ENCODE data around the gene C10orf71.

Gene C10orf71, protein sequence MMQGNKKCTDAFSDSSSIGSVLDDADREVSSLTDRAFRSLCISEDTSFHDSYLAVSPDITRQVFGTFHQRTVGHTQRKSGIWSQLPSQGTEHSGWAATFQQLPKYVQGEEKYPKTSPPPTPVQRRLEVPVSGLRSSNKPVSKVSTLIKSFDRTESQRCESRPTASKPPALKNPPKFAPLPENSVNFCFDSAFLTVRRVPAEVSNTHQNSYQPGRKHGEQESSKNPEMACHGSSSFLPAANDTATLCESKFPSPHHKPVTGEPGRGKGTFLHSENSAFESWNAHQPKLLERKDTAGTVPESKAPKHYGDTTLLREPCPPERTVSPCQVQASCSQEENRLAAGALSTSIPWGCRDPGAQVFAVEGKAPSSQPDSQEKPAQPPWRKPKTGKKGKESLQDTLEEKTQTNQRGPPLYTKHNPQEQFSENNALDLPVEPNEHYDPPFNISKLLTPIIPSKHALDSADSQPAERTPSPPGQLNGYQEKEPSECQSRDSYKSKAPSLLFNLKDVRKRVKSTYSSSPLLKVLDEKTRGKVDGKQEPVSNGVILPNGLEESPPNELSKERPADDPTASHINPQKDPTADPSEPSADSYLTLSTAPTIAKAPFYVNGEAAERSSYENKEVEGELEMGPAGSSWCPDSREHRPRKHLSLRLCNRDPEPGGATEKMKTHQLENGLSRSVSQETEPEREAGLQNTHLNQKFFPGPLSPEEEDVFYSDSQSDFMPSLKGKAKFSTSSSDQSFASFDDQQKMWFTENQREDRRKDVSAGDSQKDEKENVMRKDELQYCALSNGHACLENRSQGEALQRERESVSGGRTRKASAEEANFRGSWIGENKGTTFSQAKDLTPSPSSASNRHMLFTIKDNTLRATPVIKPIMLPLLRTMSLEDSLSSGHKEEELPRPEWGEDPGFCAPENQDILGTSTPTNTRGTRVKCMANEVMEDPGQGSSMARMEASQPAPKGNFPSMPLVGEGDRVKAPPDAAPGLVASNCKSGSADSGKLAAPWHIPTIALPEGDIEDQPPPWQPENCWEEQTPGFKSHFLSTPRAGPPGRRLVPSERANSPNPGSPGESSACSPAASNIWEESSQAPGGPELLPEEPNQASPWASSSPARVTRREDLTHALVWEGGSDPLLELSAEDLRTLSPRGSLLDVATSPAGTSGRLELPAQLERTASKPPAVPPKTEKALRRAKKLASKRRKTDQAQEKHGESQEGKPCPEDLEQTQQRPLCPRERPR (N-terminal part only)

DNA sequence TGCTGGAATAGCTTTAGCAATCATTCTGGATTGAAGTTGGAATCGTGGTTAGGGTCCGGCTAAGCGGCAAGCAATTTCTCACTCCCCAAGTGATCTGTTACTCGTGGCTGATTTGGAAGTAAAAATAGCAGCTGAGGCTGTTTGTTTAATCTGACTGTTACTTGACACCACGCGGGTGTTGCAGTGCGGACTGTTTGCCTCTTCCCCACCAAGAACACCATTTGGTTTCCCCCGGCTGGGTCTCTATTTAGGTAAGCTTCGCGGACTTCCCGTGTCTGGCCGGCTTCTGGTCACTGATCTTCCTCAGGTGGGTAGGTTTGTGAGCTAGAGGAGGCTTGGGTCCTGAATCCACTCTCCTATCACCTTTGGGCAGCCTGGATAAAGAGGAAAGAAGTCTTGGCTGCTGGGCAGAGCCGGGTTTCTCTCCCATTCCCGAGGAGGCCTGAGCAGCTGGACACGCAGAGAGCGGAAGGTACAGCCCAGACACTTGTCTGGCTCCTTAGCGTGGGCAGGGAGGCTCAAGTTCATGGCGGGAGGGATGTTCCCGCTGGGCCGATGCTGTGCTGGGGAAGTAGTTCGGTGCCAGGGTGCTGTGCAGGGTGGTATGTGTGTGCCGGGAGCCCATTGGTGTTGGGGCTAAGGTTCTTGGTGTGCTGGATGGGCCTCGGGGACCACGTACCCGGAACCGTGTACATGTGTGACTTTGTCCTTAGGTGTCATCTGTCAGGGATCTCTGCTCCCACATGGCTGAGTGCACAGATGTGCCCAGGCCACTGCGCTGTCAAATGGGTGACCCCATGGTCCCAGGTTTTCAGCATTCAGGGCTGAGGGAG lies at the start of gene C10orf71:
TSS of gene C10orf71 (plus strand) at position 188 of the 833 bp plus-strand sequence. CDS start 23,376 bp downstream, outside the sequence.
- H3K27ac ChIP-seq (ENCODE audit: low read length), result no peak within 1 kb of the TSS
- peaks cover 11% of the 10 kb centered on the region for H3K27me3 ChIP-seq (ENCODE audit: insufficient read depth, low read length)
- H3K9me3 ChIP-seq (ENCODE audit: insufficient read depth, low read depth, low read length), result no peaks in the 10 kb centered on the region
- no peaks in the 10 kb centered on the region for H3K36me3 ChIP-seq (ENCODE audit: insufficient read depth, low read depth, low read length)
- no peak within 1 kb of the TSS for H3K4me3 ChIP-seq (ENCODE audit: low read length)
- H3K9ac ChIP-seq (ENCODE audit: low read depth, low read length), result no peak within 1 kb of the TSS
- H3K4me1 ChIP-seq (ENCODE audit: insufficient read depth, low read length), result peaks cover 20% of the 10 kb centered on the region; the same call in 1 of the 2 replicates

DNA sequence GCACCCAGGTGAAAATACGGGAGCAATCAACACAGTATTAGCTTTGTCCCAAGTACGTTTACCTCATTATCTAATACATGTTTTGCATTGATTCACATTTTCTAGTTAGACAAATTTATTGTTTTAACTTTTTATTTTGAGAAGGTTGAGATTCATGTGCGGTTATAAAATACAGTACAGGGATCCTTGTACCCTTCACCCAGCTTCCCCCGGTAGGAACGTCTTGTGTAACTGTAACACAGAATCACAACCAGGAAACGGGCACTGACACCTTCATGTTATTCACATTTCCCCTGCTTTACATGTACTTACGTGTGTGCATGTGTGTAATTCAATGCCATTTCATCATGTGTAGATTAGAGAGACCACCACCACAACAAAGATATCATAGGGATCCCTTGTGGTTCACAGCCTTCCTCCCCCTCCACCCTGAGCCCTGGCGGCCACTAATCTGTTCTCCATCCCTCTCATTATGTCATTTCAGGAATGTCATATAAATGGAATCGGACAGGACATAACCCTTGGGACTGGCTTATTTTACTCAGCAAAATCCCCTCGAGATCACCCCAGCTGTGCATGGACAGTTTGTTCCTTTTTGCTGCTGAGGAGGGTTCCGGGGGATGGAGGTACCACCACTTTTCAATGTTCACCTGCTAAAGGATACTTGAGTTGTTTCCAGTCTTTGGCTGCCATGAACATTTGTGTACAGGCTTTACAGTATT lies 46.5 kb upstream of the C10orf71 start:
- Histone ChIP-seq H3K9ac (ENCODE audit: low read depth, low read length) (no peak overlapping the region), H3K27me3 (ENCODE audit: insufficient read depth, low read length) (no peaks in the 10 kb centered on the region), H3K27ac (ENCODE audit: low read length) (no peak overlapping the region), H3K36me3 (ENCODE audit: insufficient read depth, low read depth, low read length) (no peaks in the 10 kb centered on the region), H3K4me3 (ENCODE audit: low read length) (no peak overlapping the region), H3K9me3 (ENCODE audit: insufficient read depth, low read depth, low read length) (no peaks in the 10 kb centered on the region), H3K4me1 (ENCODE audit: insufficient read depth, low read length) (no peaks in the 10 kb centered on the region)

DNA sequence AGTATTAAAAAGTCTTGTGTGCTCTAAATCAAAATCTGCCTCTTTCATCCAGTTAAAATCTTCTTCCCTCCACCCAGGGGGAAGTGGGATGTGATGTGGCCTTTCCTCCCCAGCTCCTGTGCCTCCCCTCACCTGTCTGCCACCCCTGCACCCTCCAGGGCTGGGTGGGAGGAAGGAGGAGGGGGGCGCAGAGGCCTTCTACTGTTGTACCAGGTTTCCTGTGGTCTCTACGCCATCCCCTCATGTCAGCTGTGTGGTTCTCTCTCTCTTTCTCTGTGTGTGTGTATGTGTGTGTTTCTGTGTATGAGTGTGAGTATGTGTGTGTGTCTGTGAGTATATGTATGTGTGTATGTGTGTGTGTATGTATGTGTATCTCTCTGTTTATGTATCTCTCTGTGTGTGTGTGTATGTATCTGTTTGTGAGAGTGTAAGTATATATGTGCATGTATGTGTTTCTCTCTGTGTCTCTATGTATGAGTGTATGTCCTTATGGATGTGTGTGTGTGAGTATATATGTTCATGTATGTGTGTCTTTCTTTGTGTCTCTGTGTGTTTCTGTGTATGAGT lies 45.5 kb upstream of the C10orf71 start:
- Histone ChIP-seq H3K27ac (ENCODE audit: low read length) (no peak overlapping the region), H3K9me3 (ENCODE audit: insufficient read depth, low read depth, low read length) (no peaks in the 10 kb centered on the region)

DNA sequence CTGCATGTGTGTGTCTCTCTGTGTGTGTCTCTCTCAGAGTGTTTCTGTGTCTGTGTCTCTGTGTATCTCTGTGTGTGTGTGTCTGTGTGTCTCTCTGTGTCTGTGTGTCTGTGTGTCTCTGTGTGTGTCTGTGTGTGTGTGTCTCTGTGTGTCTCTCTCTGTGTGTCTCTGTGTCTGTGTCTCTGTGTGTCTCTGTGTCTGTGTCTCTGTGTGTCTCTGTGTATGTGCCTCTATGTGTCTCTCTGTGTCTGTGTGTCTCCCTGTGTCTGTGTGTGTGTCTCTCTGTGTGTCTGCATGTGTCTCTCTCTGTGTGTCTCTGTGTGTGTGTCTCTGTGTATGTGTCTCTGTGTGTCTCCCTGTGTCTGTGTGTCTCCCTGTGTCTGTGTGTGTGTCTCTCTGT lies 44.8 kb upstream of the C10orf71 start:
- Histone ChIP-seq H3K36me3 (ENCODE audit: insufficient read depth, low read depth, low read length) (no peaks in the 10 kb centered on the region), H3K27me3 (ENCODE audit: insufficient read depth, low read length) (no peaks in the 10 kb centered on the region), H3K9me3 (ENCODE audit: insufficient read depth, low read depth, low read length) (no peaks in the 10 kb centered on the region), H3K4me1 (ENCODE audit: insufficient read depth, low read length) (no peaks in the 10 kb centered on the region), H3K4me3 (ENCODE audit: low read length) (no peak overlapping the region), H3K27ac (ENCODE audit: low read length) (no peak overlapping the region), H3K9ac (ENCODE audit: low read depth, low read length) (no peak overlapping the region)

More for the DNA sequence above, 45.5 kb upstream of the C10orf71 start:
- no peaks in the 10 kb centered on the region for H3K36me3 ChIP-seq (ENCODE audit: insufficient read depth, low read depth, low read length)
- no peak overlapping the region for H3K4me3 ChIP-seq (ENCODE audit: low read length)
- H3K4me1 ChIP-seq (ENCODE audit: insufficient read depth, low read length), result no peaks in the 10 kb centered on the region
- no peak overlapping the region for H3K9ac ChIP-seq (ENCODE audit: low read depth, low read length)
- no peaks in the 10 kb centered on the region for H3K27me3 ChIP-seq (ENCODE audit: insufficient read depth, low read length)

DNA sequence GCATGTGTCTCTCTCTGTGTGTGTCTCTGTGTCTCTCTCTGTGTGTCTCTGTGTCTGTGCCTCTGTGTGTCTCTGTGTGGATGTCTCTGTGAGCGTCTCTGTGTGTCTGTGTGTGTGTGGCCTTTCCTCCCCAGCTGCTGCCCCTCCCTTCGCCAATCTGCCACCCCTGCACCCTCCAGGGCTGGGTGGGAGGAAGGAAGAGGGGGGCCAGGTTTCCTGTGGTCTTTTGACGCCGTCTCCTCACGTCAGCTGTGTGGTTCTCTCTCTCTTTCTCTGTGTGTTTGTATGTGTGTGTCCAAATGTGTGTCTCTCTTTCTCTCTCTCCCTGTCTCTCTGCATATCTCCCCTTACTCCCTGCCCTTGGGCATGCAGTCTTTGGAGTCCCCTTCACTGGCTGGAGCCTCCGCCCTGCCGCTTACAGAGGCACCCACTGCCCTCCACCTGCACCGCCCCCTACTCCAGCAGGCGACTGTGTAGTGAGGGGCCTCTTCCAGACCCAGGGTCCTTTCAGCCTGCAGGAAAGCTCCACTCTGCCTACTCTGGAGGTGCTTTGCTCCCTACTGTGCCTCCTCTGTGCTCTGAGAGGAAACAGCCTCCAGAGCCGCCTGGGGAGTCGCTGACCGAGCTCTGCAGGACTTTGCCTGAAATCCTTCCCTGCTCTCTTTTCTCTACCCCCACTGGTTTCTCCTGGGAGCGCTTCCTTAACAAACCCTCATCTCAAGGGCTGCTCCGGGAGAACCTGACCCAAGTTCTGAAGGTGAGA lies 44.2 kb upstream of the C10orf71 start:
- H3K4me1 ChIP-seq (ENCODE audit: insufficient read depth, low read length), result no peaks in the 10 kb centered on the region
- no peak overlapping the region for H3K9ac ChIP-seq (ENCODE audit: low read depth, low read length)
- no peak overlapping the region for H3K27ac ChIP-seq (ENCODE audit: low read length)
- H3K36me3 ChIP-seq (ENCODE audit: insufficient read depth, low read depth, low read length), result no peaks in the 10 kb centered on the region
- no peaks in the 10 kb centered on the region for H3K9me3 ChIP-seq (ENCODE audit: insufficient read depth, low read depth, low read length)
- H3K4me3 ChIP-seq (ENCODE audit: low read length), result no peak overlapping the region
- H3K27me3 ChIP-seq (ENCODE audit: insufficient read depth, low read length), result no peaks in the 10 kb centered on the region

DNA sequence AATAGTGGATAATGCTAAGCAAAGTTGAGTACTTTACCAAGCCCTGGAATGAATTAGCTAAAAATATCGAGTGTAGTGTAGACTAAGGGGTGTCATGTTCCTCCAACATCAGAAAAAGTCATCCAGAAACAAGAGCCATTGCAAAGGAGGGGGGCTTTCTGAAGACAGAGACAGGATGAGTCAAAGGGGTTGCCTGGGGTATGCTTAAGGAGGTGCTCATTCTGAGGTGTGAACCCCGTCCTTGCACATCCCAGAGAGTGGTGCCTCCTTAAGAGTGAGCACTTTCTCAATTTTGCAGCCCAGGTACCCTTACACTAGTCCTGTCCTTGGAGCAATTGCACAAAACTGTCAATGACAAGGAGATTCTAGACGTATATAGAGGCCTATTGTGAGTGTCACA lies 43.1 kb upstream of the C10orf71 start:
- no peaks in the 10 kb centered on the region for H3K4me1 ChIP-seq (ENCODE audit: insufficient read depth, low read length)
- no peaks in the 10 kb centered on the region for H3K27me3 ChIP-seq (ENCODE audit: insufficient read depth, low read length)
- no peaks in the 10 kb centered on the region for H3K36me3 ChIP-seq (ENCODE audit: insufficient read depth, low read depth, low read length)
- H3K27ac ChIP-seq (ENCODE audit: low read length), result no peak overlapping the region
- no peak overlapping the region for H3K4me3 ChIP-seq (ENCODE audit: low read length)
- no peak overlapping the region for H3K9ac ChIP-seq (ENCODE audit: low read depth, low read length)
- no peaks in the 10 kb centered on the region for H3K9me3 ChIP-seq (ENCODE audit: insufficient read depth, low read depth, low read length)

DNA sequence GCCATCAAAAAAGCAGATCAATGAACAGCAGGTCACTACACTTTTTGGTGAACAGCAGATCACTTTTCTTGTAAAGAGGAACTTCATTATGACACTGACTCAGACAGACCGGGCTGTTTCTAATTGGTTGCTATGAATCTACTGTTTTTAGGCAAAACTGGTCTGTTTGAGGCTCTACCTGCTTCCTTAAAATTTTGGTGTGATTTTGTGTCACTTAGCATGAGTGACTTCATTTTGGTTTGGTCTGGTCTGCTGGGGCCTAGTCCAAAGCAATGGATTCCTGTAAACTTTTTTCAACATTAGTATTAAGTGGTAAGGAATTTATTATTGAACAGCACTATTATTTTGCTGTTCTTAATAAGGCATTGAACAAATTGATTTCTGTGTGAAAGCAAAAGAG lies 41.8 kb upstream of the C10orf71 start:
- Histone ChIP-seq H3K27ac (ENCODE audit: low read length) (no peak overlapping the region), H3K9ac (ENCODE audit: low read depth, low read length) (no peak overlapping the region), H3K9me3 (ENCODE audit: insufficient read depth, low read depth, low read length) (no peaks in the 10 kb centered on the region), H3K4me1 (ENCODE audit: insufficient read depth, low read length) (no peaks in the 10 kb centered on the region), H3K4me3 (ENCODE audit: low read length) (no peak overlapping the region), H3K36me3 (ENCODE audit: insufficient read depth, low read depth, low read length) (no peaks in the 10 kb centered on the region), H3K27me3 (ENCODE audit: insufficient read depth, low read length) (no peaks in the 10 kb centered on the region)

DNA sequence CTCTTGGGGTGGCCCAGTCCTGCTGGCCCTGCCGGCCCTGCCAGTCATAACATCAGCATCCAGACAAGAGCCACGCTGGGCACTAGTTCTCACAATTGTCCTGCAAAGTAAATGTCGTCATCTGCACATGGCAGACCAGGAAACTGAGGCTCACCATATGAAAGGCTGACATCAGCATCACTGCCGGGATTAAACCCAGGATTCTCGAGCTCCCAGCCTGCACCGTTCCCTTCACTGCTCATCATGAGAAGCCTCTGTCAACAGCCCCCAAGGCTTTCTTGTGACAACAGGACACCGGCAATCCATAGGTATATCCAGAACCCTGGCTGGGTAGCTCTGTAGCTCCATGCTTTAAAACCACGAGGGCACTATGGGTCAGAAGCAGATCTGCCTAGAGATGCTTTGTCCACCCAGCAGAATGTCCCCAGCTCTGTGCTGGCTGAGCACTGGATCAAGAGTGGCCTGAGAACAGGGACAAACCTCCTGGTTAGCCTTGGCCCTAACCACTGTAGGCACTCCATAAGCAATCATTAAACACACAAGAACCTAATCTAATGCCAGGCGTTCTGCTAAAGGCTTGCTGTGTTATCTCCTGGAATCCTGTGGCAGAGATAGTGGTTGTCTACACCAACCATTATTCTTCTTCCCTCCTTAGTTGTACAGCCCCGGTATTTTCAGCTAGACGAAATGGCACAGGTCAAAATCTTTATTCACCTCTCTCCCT lies 41.2 kb upstream of the C10orf71 start:
- Histone ChIP-seq H3K27me3 (ENCODE audit: insufficient read depth, low read length) (no peaks in the 10 kb centered on the region), H3K4me3 (ENCODE audit: low read length) (no peak overlapping the region), H3K27ac (ENCODE audit: low read length) (no peak overlapping the region), H3K9ac (ENCODE audit: low read depth, low read length) (no peak overlapping the region), H3K36me3 (ENCODE audit: insufficient read depth, low read depth, low read length) (no peaks in the 10 kb centered on the region), H3K4me1 (ENCODE audit: insufficient read depth, low read length) (no peaks in the 10 kb centered on the region), H3K9me3 (ENCODE audit: insufficient read depth, low read depth, low read length) (no peaks in the 10 kb centered on the region)

DNA sequence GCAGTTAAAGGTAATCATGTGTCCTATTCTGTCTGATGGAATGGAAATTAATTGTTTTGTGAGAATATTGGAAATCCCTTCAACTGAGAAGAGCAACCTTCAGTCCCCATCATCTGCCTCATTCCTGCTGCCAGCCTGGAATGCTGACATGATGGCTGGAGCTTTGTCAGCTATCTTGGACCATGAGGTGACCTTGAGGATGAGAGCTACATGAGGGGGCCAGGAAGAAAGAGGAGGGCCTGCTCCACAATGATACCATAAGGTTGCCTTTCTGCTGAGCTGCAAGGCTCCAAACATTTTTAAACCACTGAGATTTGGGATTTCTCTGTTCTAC lies 40.7 kb upstream of the C10orf71 start:
- Histone ChIP-seq H3K9me3 (ENCODE audit: insufficient read depth, low read depth, low read length) (no peaks in the 10 kb centered on the region), H3K36me3 (ENCODE audit: insufficient read depth, low read depth, low read length) (no peaks in the 10 kb centered on the region), H3K9ac (ENCODE audit: low read depth, low read length) (no peak overlapping the region), H3K27me3 (ENCODE audit: insufficient read depth, low read length) (no peaks in the 10 kb centered on the region), H3K27ac (ENCODE audit: low read length) (no peak overlapping the region), H3K4me3 (ENCODE audit: low read length) (no peak overlapping the region), H3K4me1 (ENCODE audit: insufficient read depth, low read length) (no peaks in the 10 kb centered on the region)

Measured in iPS-20b (cell line).